GM20000 (cell line): ENCODE results near the gene AKT3.
A peak's percentile ranks its signal among the peaks of the same experiment; 100 is the strongest.
"Not testable (repeated sequence)": the region's sequence is repeated elsewhere in the genome, so short reads cannot be mapped to it uniquely, and the experiment has no call there.

Source experiments
- DNase-seq: peaks from one replicate; pipeline ENCODE4 v3.0.0; 2012; ENCODE audit warnings: low spot score
- TF ChIP-seq, protein P1 (sequence below): IDR thresholded peaks from 2 replicates; pipeline ENCODE4 v1.5.1; 2012; ENCODE audit warnings: mild to moderate bottlenecking, control low read depth; ENCODE audit errors: extremely low read depth, missing control alignments

The AKT3 gene

DNA sequence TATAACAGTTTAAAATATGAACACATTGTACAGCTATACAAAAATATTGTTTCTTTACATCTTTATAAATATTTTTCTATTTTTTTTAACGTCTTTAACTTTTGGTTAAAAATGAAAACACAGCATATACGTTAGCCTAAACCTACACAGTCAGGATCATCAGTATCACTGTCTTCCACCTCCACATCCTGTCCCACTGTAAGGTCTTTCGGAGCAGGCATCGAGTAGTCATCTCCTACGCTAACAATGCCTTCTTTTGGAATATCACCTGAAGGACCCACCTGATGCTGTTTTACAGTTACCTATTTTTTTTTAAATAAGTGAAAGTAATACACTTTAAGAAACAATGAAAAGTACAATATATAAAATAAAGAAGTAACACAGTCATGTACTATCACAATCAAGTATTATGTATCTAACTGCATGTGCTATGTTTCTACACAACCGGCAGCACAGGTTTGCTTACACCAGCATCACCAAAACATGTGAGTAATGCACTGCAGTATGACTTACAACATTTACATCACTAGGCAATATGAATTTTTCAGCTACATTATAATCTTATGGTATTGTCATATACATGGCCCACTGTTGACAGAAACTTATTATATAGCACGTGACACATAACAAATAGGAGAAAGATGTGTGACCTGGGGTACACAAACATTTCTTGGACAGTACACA, 254.4 kb downstream of the AKT3 start:
- TF ChIP-seq, protein P1, sequence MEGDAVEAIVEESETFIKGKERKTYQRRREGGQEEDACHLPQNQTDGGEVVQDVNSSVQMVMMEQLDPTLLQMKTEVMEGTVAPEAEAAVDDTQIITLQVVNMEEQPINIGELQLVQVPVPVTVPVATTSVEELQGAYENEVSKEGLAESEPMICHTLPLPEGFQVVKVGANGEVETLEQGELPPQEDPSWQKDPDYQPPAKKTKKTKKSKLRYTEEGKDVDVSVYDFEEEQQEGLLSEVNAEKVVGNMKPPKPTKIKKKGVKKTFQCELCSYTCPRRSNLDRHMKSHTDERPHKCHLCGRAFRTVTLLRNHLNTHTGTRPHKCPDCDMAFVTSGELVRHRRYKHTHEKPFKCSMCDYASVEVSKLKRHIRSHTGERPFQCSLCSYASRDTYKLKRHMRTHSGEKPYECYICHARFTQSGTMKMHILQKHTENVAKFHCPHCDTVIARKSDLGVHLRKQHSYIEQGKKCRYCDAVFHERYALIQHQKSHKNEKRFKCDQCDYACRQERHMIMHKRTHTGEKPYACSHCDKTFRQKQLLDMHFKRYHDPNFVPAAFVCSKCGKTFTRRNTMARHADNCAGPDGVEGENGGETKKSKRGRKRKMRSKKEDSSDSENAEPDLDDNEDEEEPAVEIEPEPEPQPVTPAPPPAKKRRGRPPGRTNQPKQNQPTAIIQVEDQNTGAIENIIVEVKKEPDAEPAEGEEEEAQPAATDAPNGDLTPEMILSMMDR, result no peak
- no peak for DNase-seq

DNA sequence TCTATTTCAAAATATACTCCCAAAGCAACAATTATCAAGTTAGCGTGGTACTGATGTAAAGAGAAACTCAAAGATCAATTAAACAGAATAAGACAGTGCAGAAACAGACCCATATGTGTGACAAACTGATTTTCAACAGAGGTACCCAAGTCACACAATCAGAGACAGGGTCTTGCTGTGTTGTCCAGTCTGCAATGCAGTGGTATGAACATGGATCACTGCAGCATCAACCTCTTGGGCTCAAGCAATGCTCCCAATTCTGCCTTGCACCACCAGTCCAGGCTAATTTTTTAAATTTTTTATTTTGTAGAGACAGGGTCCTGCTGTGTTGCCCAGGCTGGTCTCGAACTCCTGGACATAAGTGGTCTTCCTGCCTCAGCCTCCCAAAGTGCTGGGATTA, 255.6 kb downstream of the AKT3 start:
- TF ChIP-seq, protein P1, result no peak

DNA sequence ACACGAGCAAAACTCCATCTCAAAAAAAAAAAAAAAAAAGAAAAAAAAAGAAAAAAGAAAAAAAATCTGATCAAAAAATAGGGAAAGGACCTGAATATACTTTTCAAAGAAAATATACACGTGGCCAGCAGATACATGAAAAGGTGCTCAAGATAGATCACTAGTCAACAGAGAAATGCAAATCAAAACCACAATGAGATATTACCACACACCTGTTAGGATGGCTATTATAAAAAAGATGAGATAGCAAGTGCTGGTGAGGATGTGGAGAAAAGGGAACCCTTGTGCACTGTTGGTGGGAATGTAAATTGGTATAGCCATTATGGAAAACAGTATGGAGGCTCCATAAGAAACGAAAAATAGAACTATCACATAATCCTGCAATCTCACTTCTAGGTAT, 260.8 kb downstream of the AKT3 start:
- DNase-seq, result not testable (repeated sequence)

More for the DNA sequence above, 255.6 kb downstream of the AKT3 start:
- no peak for DNase-seq

DNA sequence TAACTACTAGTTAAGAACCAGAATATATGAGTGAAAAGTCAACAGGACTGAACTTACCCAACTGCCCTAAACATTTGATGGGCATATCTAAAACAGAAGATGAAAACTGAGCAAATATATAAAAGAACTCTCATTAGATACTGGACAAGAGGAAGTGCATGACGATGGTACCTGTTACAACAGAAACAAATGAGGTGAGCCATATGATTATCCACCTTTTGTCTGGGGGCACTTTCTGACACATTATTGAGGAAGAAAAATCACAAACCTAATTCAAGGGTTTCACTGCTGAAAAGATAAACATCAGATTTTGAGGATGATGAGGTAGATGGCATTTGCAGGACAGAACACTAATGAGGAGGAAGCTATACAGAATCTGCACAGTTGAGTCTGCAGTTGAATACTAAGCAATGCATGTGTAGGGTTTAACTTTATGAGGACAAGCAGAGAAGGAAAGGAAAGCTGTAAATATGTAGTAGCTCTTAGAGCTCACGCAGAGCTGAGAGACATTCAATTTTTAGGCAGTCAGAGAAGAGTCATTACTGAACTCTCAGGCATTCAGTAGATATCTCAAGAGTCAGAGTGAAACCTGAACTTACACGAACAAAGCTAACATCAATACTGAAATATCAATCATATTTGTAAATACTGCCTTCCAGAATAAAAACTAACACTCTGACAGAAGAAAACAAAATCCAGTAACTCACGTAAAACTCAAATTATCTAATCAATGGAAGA, 262.1 kb downstream of the AKT3 start:
- TF ChIP-seq, protein P1, result no peak
- peak; percentile 61 for DNase-seq

DNA sequence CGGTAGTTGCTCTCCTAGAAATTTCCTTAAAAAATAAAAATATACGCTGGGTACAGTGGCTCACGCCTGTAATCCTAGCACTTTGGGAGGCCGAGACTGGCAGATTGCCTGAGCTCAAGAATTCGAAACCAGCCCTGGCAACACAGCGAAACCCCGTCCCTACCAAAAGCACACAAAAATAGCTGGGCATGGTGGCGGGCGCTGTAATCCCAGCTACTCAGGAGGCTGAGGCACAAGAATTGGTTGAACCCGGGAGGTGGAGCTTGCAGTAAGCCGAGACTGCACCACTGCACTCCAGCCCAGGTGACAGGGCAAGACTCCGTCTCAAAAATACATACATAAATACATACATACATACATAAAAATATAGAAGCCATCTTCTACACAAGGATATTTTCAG, 262.8 kb downstream of the AKT3 start:
- TF ChIP-seq, protein P1, result no peak

DNA sequence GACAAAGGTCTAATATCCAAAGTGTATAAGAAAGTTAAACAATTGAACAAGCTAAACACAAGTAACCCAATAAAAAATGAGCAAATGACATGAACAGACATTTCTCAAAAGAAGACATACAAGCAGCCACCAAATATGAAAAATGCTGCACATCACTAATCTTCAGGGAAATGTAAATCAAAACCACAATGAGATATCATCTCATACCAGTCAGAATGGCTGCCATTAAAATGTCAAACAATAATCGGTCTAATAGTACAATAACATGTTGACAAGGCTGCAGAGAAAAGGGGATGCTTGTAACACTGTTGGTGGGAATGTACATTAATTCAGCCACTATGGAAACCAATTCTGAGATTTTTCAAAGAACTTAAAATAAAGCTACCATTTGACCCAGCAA, 264.1 kb downstream of the AKT3 start:
- TF ChIP-seq, protein P1, result no peak
- no peak for DNase-seq

More for the DNA sequence above, 262.8 kb downstream of the AKT3 start:
- DNase-seq, result no peak

DNA sequence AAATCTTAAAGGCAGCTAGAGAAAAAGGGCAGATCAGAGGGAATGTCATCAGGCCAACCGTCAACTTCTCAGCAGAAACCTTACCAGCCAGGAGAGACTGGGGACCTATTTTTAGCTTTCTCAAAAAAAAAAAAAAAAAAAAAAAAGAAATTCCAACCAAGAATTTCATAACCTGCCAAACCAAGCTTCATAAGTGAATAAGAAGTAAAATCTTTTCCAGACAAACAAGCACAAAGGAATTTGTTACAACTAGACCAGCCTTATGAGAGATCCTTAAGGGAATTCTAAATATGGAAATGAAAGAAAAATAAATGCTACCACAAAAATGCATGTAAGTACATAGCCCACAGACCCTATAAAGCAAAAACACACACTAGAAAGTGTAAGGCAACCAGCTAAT, 267.7 kb downstream of the AKT3 start:
- DNase-seq, result no peak
- TF ChIP-seq, protein P1, result no peak
